SK-N-SH (cell line): Measurements from ENCODE around the gene CNIH3. TPM values are rescaled to one million over a fixed set of nuclear protein-coding genes. Genes with fewer than 3 reads are reported as not detected.

ENCODE experiments used
- CTCF ChIA-PET: fragments of 300-600, 350-600 bp; formaldehyde crosslinking; extraction: SDS; loops from one replicate; lab custom pipeline; 2021; lab: Yijun Ruan, JAX
- POLR2A ChIA-PET: fragments of 350-600 bp; sonication (Branson Sonifier 250); formaldehyde crosslinking; extraction: SDS; loops from one replicate; lab custom pipeline; 2020; ENCODE audit warnings: antibody characterized with exemption, inconsistent platforms; lab: Yijun Ruan, JAX
- DNase-seq: peaks from one replicate; pipeline ENCODE4 v3.0.0; 2012
- H2AFZ ChIP-seq: fragments of 200-600 bp; sonication (generic); 2 replicates; pipeline ENCODE4 v1.8.1; 2016; ENCODE audit warnings: antibody characterized with exemption, mild to moderate bottlenecking, low read depth
- H3F3A ChIP-seq: fragments of 200-600 bp; sonication (generic); replicated peaks from 2 replicates; pipeline ENCODE3; 2016; ENCODE audit warnings: antibody characterized with exemption, mild to moderate bottlenecking; ENCODE audit not compliant: insufficient read depth
- H3K27ac ChIP-seq, 2 experiments: fragments of 200-500 bp in 1 of 2; fragments of 200-600 bp in 1 of 2; sonication (Bioruptor generic) in 1 of 2; sonication (generic), shearing (Covaris generic) in 1 of 2; 2 replicates each; pipeline versions ENCODE4 v1.5.1 to v1.6.1; 2014 to 2016; ENCODE audit warnings: low read depth in 2 of 2, inconsistent platforms in 1 of 2, low read length in 1 of 2, mild to moderate bottlenecking in 1 of 2, mixed read lengths in 1 of 2
- H3K27me3 ChIP-seq: fragments of 200-600 bp; sonication (generic), shearing (Covaris generic); 2 replicates; pipeline ENCODE4 v1.6.1; 2016; ENCODE audit warnings: mixed run types; ENCODE audit not compliant: insufficient read depth
- H3K36me3 ChIP-seq, 2 experiments: fragments of 200-500 bp in 1 of 2; fragments of 200-600 bp in 1 of 2; sonication (Bioruptor generic) in 1 of 2; sonication (generic) in 1 of 2; replicated peaks in 1 of 2; 2 replicates each; pipeline versions ENCODE3 to v1.5.1; 2014 to 2016; ENCODE audit warnings: low read length in 1 of 2, mild to moderate bottlenecking in 1 of 2; ENCODE audit not compliant: insufficient read depth in 2 of 2, control insufficient read depth in 1 of 2
- H3K4me1 ChIP-seq, 2 experiments: fragments of 200-500 bp in 1 of 2; fragments of 200-600 bp in 1 of 2; sonication (Bioruptor generic) in 1 of 2; sonication (generic), shearing (Covaris generic) in 1 of 2; 2 replicates each; pipeline versions ENCODE4 v1.5.1 to v1.6.1; 2014 to 2016; ENCODE audit warnings: low read depth in 1 of 2, low read length in 1 of 2, mixed run types in 1 of 2; ENCODE audit not compliant: insufficient read depth in 2 of 2, control insufficient read depth in 1 of 2
- H3K4me2 ChIP-seq: fragments of 200-600 bp; sonication (generic), shearing (Covaris generic); 2 replicates; pipeline ENCODE4 v1.6.1; 2017; ENCODE audit warnings: mixed run types
- H3K4me3 ChIP-seq, 2 experiments: fragments of 200-500 bp in 1 of 2; fragments of 200-600 bp in 1 of 2; sonication (Bioruptor generic) in 1 of 2; sonication (generic), shearing (Covaris generic) in 1 of 2; 2 replicates each; pipeline versions ENCODE4 v1.5.1 to v1.8.1; 2014 to 2016; ENCODE audit warnings: low read depth in 2 of 2, inconsistent platforms in 1 of 2, low read length in 1 of 2, mild to moderate bottlenecking in 1 of 2, mixed read lengths in 1 of 2, moderate library complexity in 1 of 2
- H3K79me2 ChIP-seq: fragments of 200-600 bp; sonication (generic); 2 replicates; pipeline ENCODE4 v1.8.1; 2017; ENCODE audit warnings: mild to moderate bottlenecking; ENCODE audit not compliant: insufficient read depth
- H3K9ac ChIP-seq: fragments of 200-600 bp; sonication (generic); 2 replicates; pipeline ENCODE4 v1.6.1; 2017; ENCODE audit warnings: mixed run types
- H3K9me2 ChIP-seq: fragments of 200-600 bp; sonication (generic); 2 replicates; pipeline ENCODE4 v1.6.1; 2017; ENCODE audit warnings: mixed run types
- H3K9me3 ChIP-seq: fragments of 200-600 bp; sonication (generic); 2 replicates; pipeline ENCODE4 v1.6.1; 2017; ENCODE audit warnings: mixed run types, mild to moderate bottlenecking, moderate library complexity
- H4K20me1 ChIP-seq: fragments of 200-600 bp; sonication (generic); 2 replicates; pipeline ENCODE4 v1.6.1; 2017; ENCODE audit warnings: mild to moderate bottlenecking, mixed run types; ENCODE audit not compliant: insufficient read depth
- ELF1 ChIP-seq: IDR thresholded peaks from 2 replicates; pipeline ENCODE4 v1.4.0; 2012
- EP300 ChIP-seq, 2 experiments: IDR thresholded peaks; 2 replicates each; pipeline versions ENCODE4 v1.4.0 to v1.6.1; 2012; ENCODE audit warnings: borderline replicate concordance in 1 of 2, low read depth in 1 of 2, low read length in 1 of 2
- FOXM1 ChIP-seq: IDR thresholded peaks from 2 replicates; pipeline ENCODE4 v1.4.0; 2012; ENCODE audit warnings: low read depth, mild to moderate bottlenecking
- GABPA ChIP-seq: IDR thresholded peaks from 2 replicates; pipeline ENCODE4 v1.4.0; 2012; ENCODE audit warnings: low read depth, mild to moderate bottlenecking
- GATA2 ChIP-seq: sonication (generic); formaldehyde crosslinking; IDR thresholded peaks from 2 replicates; pipeline ENCODE4 v1.5.0; 2020; ENCODE audit warnings: mild to moderate bottlenecking, missing genetic modification reagents
- JUND ChIP-seq: IDR thresholded peaks from 2 replicates; pipeline ENCODE4 v1.4.0; 2012
- MEF2A ChIP-seq: IDR thresholded peaks from 2 replicates; pipeline ENCODE4 v1.4.0; 2012; ENCODE audit warnings: low read depth, borderline replicate concordance
- MXI1 ChIP-seq: IDR thresholded peaks from 2 replicates; pipeline ENCODE4 v1.6.1; 2012; ENCODE audit warnings: mild to moderate bottlenecking, low read depth, low read length, improper control_type of control experiment
- NFIC ChIP-seq: IDR thresholded peaks from 2 replicates; pipeline ENCODE4 v1.4.0; 2012; ENCODE audit warnings: borderline replicate concordance
- RAD21 ChIP-seq: IDR thresholded peaks from 2 replicates; pipeline ENCODE4 v1.6.1; 2012; ENCODE audit warnings: mild to moderate bottlenecking, low read length
- RCOR1 ChIP-seq: fragments of 150-350 bp; IDR thresholded peaks from 2 replicates; pipeline ENCODE4 v1.6.1; 2017; ENCODE audit warnings: antibody characterized with exemption, low read length
- RFX5 ChIP-seq: IDR thresholded peaks from 2 replicates; pipeline ENCODE4 v1.6.1; 2012; ENCODE audit warnings: mild to moderate bottlenecking, improper control_type of control experiment, low read length
- RXRA ChIP-seq: IDR thresholded peaks from 2 replicates; pipeline ENCODE4 v1.4.0; 2012; ENCODE audit warnings: low read depth, mild to moderate bottlenecking, borderline replicate concordance
- SIN3A ChIP-seq: IDR thresholded peaks from 2 replicates; pipeline ENCODE4 v1.6.1; 2012; ENCODE audit warnings: low read depth, mild to moderate bottlenecking, low read length, moderate library complexity, borderline replicate concordance
- TCF12 ChIP-seq: IDR thresholded peaks from 2 replicates; pipeline ENCODE4 v1.4.0; 2012
- TEAD4 ChIP-seq: IDR thresholded peaks from 2 replicates; pipeline ENCODE4 v1.4.0; 2012; ENCODE audit warnings: mild to moderate bottlenecking, borderline replicate concordance; ENCODE audit not compliant: insufficient read depth
- YY1 ChIP-seq: IDR thresholded peaks from 2 replicates; pipeline ENCODE4 v1.4.0; 2012; ENCODE audit warnings: low read depth, mild to moderate bottlenecking
- WGBS: methylation state at CpG from one replicate; pipeline ENCODE4 v1.1.6; 2017; ENCODE audit warnings: low lambda C conversion rate; 5-methylcytosine and 5-hydroxymethylcytosine counted together
- polyA plus RNA-seq, 3 experiments: library from polyadenylated mRNA; depleted of rRNA; stranded (reverse); fragments of >200 nt; gene quantifications; 2 replicates each; pipeline ENCODE4 v1.2.3, GENCODE V29; 2012
- TF ChIP-seq, protein P1 (sequence below): IDR thresholded peaks from 2 replicates; pipeline ENCODE4 v1.4.0; 2012; ENCODE audit warnings: low read depth, borderline replicate concordance
- TF ChIP-seq, protein P2 (sequence below): fragments of 150-350 bp; IDR thresholded peaks from 2 replicates; pipeline ENCODE4 v1.6.1; 2016; ENCODE audit warnings: mild to moderate bottlenecking, low read depth, low read length
- TF ChIP-seq, protein P3 (sequence below): IDR thresholded peaks from 2 replicates; pipeline ENCODE4 v1.6.1; 2012; ENCODE audit warnings: mild to moderate bottlenecking, low read depth, low read length, moderate library complexity

Gene CNIH3
- polyA plus RNA-seq, 1 of the 3 experiments (the other 2 are of a cell fraction), result 18.8 TPM

DNA sequence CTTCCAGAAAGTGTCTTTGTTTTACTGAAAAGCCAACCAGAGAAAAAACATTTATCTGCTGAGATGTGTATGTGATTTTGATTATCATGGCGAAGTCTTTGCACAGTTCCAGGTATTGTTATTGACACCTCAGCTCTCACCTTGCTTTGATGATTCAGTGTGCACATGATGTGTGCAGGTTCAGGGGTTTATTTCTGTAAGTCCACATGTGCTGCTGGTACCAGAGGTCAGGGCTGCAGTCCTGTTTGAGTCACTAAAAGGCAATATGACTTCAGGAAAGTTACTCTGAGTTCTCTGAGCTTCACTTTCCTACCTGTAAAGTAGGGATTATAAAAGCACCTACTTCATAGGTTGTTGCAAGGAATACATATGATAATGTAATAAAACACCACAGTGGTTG is 97.1 kb downstream of the CNIH3 start:
- H3K4me1 ChIP-seq, result peaks cover 0 to 7% of the 10 kb centered on the region in 2 experiments; a peak in 1 of 4 replicates
- 100% methylated on average over 1 of the region's 1 CpG for WGBS
- CTCF ChIA-PET, result interaction anchor here (2.4 kb wide), 1 partner anchor 11 kb away, joined by 13 read pairs; no protein-coding TSS in a partner anchor

DNA sequence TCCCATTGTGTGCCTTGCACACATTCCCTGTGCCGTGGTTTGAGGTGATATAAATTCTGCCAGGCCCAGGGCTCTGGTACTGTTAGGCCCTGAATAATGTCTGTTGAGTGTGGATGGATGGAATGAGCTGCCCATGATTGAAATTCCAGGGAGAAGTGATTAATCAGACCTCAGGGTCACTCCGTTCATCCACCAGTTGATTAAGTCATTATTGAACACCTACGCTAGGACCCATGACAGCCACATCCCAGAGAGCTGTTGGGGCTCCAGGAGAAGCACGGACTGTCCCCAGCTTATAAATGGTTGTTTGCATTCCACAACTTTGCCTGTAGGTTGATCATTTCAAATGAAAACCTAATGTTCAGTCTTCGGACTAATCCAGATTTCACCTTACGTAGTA is 98.4 kb downstream of the CNIH3 start:
- 91% methylated on average over 6 of the region's 6 CpGs for WGBS

More for the DNA sequence above, 97.1 kb downstream of the CNIH3 start:
- no peak overlapping the region for H2AFZ ChIP-seq
- H3K79me2 ChIP-seq, result no peaks in the 10 kb centered on the region; the same call in 1 of the 2 replicates
- TF ChIP-seq MXI1 (no peak), YY1 (no peak), TCF12 (no peak), SIN3A (no peak), GATA2 (CRISPR knock-in tag) (no peak), RCOR1 (no peak), EP300 (IDR thresholded peaks at IDR 0.05; ENCODE audit: borderline replicate concordance in 1 of 2, low read depth in 1 of 2, low read length in 1 of 2) (no peak), RAD21 (no peak), MEF2A (no peak), GABPA (no peak)
- TF ChIP-seq, protein P1, sequence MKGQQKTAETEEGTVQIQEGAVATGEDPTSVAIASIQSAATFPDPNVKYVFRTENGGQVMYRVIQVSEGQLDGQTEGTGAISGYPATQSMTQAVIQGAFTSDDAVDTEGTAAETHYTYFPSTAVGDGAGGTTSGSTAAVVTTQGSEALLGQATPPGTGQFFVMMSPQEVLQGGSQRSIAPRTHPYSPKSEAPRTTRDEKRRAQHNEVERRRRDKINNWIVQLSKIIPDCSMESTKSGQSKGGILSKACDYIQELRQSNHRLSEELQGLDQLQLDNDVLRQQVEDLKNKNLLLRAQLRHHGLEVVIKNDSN, result no peak
- TF ChIP-seq, protein P2, sequence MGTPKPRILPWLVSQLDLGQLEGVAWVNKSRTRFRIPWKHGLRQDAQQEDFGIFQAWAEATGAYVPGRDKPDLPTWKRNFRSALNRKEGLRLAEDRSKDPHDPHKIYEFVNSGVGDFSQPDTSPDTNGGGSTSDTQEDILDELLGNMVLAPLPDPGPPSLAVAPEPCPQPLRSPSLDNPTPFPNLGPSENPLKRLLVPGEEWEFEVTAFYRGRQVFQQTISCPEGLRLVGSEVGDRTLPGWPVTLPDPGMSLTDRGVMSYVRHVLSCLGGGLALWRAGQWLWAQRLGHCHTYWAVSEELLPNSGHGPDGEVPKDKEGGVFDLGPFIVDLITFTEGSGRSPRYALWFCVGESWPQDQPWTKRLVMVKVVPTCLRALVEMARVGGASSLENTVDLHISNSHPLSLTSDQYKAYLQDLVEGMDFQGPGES, result no peak
- no peak for DNase-seq
- H3K36me3 ChIP-seq, result peaks cover 0 to 4% of the 10 kb centered on the region in 2 experiments
- H3K27ac ChIP-seq, result no peak overlapping the region
- H3F3A ChIP-seq, result no peaks in the 10 kb centered on the region
- H4K20me1 ChIP-seq, result no peaks in the 10 kb centered on the region
- no peaks in the 10 kb centered on the region for H3K27me3 ChIP-seq
- no peaks in the 10 kb centered on the region for H3K9me3 ChIP-seq
- POLR2A ChIA-PET, result no interaction called here
- no peak overlapping the region for H3K4me2 ChIP-seq
- H3K9ac ChIP-seq, result no peak overlapping the region
- no peaks in the 10 kb centered on the region for H3K9me2 ChIP-seq
- no peak overlapping the region for H3K4me3 ChIP-seq

More for the DNA sequence above, 98.4 kb downstream of the CNIH3 start:
- no peaks in the 10 kb centered on the region; the same call in 1 of the 2 replicates for H4K20me1 ChIP-seq
- H3F3A ChIP-seq, result no peaks in the 10 kb centered on the region
- H3K79me2 ChIP-seq, result no peaks in the 10 kb centered on the region; the same call in 1 of the 2 replicates
- H3K36me3 ChIP-seq, result peaks cover 0 to 4% of the 10 kb centered on the region in 2 experiments
- H3K4me3 ChIP-seq, result no peak overlapping the region
- CTCF ChIA-PET, result interaction anchor here (2.4 kb wide), 1 partner anchor 13 kb away, joined by 13 read pairs; no protein-coding TSS in a partner anchor
- H3K9ac ChIP-seq, result no peak overlapping the region
- no peak overlapping the region for H3K27ac ChIP-seq
- H3K4me1 ChIP-seq, result no peaks in the 10 kb centered on the region
- H3K9me2 ChIP-seq, result no peaks in the 10 kb centered on the region
- H2AFZ ChIP-seq, result no peak overlapping the region
- H3K4me2 ChIP-seq, result no peak overlapping the region
- no peak for TF ChIP-seq MEF2A
- no peak for TF ChIP-seq ELF1
- no peak for TF ChIP-seq TCF12
- no peak for TF ChIP-seq RXRA
- TF ChIP-seq NFIC, result no peak
- TF ChIP-seq RAD21, result no peak
- TF ChIP-seq TEAD4, result no peak
- TF ChIP-seq GATA2 (CRISPR knock-in tag), result no peak
- no peak for TF ChIP-seq FOXM1
- TF ChIP-seq, protein P2, result no peak
- TF ChIP-seq, protein P3, sequence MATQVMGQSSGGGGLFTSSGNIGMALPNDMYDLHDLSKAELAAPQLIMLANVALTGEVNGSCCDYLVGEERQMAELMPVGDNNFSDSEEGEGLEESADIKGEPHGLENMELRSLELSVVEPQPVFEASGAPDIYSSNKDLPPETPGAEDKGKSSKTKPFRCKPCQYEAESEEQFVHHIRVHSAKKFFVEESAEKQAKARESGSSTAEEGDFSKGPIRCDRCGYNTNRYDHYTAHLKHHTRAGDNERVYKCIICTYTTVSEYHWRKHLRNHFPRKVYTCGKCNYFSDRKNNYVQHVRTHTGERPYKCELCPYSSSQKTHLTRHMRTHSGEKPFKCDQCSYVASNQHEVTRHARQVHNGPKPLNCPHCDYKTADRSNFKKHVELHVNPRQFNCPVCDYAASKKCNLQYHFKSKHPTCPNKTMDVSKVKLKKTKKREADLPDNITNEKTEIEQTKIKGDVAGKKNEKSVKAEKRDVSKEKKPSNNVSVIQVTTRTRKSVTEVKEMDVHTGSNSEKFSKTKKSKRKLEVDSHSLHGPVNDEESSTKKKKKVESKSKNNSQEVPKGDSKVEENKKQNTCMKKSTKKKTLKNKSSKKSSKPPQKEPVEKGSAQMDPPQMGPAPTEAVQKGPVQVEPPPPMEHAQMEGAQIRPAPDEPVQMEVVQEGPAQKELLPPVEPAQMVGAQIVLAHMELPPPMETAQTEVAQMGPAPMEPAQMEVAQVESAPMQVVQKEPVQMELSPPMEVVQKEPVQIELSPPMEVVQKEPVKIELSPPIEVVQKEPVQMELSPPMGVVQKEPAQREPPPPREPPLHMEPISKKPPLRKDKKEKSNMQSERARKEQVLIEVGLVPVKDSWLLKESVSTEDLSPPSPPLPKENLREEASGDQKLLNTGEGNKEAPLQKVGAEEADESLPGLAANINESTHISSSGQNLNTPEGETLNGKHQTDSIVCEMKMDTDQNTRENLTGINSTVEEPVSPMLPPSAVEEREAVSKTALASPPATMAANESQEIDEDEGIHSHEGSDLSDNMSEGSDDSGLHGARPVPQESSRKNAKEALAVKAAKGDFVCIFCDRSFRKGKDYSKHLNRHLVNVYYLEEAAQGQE, result no peak
- no peak for TF ChIP-seq RFX5
- TF ChIP-seq YY1, result no peak
- no peak for TF ChIP-seq GABPA
- TF ChIP-seq JUND, result no peak
- TF ChIP-seq, all 33 proteins: peak for 0
- no peaks in the 10 kb centered on the region for H3K27me3 ChIP-seq
- no peak for DNase-seq
- H3K9me3 ChIP-seq, result no peaks in the 10 kb centered on the region
- POLR2A ChIA-PET, result no interaction called here
